CD4-positive, alpha-beta T cell (primary cell): ENCODE data around the gene PHF21B. TPM values are rescaled to one million over a fixed set of nuclear protein-coding genes. Genes with fewer than 3 reads are reported as not detected.

Source experiments
- ATAC-seq: fragments of 200-7000 bp; cut with Tn5 transposase; one replicate; pipeline ENCODE4 v1.10.0; 2022; ENCODE audit warnings: mild to moderate bottlenecking; ENCODE audit not compliant: poor library complexity
- CTCF ChIA-PET: fragments of 350-600 bp; sonication (Branson Sonifier 250); formaldehyde crosslinking; loops from one replicate; lab custom pipeline; 2021; ENCODE audit warnings: antibody characterized with exemption, inconsistent platforms; lab: Charles Lee
- POLR2A ChIA-PET: fragments of 350-600 bp; sonication (Branson Sonifier 250); formaldehyde crosslinking; loops from one replicate; lab custom pipeline; 2021; ENCODE audit warnings: antibody characterized with exemption, inconsistent platforms; lab: Charles Lee
- DNase-seq, 14 experiments: peaks; one replicate each; pipeline ENCODE4 v3.0.0-alpha.2; 2013 to 2020; ENCODE audit warnings: mixed read lengths in 2 of 14
- H3K27ac ChIP-seq, 2 donors: one replicate each; pipeline versions ENCODE4 v1.5.1 to v1.7.0; 2013; ENCODE audit warnings: low read length in 2 of 2, low read depth in 1 of 2, mild to moderate bottlenecking in 1 of 2
- H3K27me3 ChIP-seq, 2 experiments: 1 replicate in 1 of 2; 2 replicates in 1 of 2; pipeline versions ENCODE4 v1.6.1 to v1.7.0; 2013; ENCODE audit warnings: low read length in 2 of 2, control low read depth in 1 of 2, mild to moderate bottlenecking in 1 of 2, moderate library complexity in 1 of 2; ENCODE audit not compliant: insufficient read depth in 2 of 2, control insufficient read depth in 1 of 2
- H3K36me3 ChIP-seq: one replicate; pipeline ENCODE4 v1.6.1; 2013; ENCODE audit warnings: low read length, control low read depth; ENCODE audit not compliant: insufficient read depth
- H3K4me1 ChIP-seq: one replicate; pipeline ENCODE4 v1.6.1; 2013; ENCODE audit warnings: low read length, control low read depth; ENCODE audit not compliant: insufficient read depth
- H3K4me3 ChIP-seq: one replicate; pipeline ENCODE4 v1.5.1; 2013; ENCODE audit warnings: mild to moderate bottlenecking, low read length, moderate library complexity
- H3K9me3 ChIP-seq, 2 experiments: 1 replicate in 1 of 2; 2 replicates in 1 of 2; pipeline versions ENCODE4 v1.6.1 to v1.7.0; 2013; ENCODE audit warnings: low read length in 2 of 2, mild to moderate bottlenecking in 2 of 2, control low read depth in 1 of 2, moderate library complexity in 1 of 2; ENCODE audit not compliant: control insufficient read depth in 1 of 2, insufficient read depth in 1 of 2
- H3K27ac Mint-ChIP-seq: one replicate; pipeline ENCODE4 v1.8.0; 2020; ENCODE audit warnings: mixed read lengths
- H3K27me3 Mint-ChIP-seq: one replicate; pipeline ENCODE4 v1.8.0; 2021; ENCODE audit warnings: mixed read lengths
- H3K36me3 Mint-ChIP-seq: one replicate; pipeline ENCODE4 v1.8.0; 2021; ENCODE audit warnings: low read depth, mixed read lengths
- H3K4me1 Mint-ChIP-seq: one replicate; pipeline ENCODE4 v1.8.0; 2021; ENCODE audit warnings: low read depth, mixed read lengths
- H3K4me3 Mint-ChIP-seq: one replicate; pipeline ENCODE4 v1.8.0; 2020; ENCODE audit warnings: mild to moderate bottlenecking, mixed read lengths
- H3K9me3 Mint-ChIP-seq: one replicate; pipeline ENCODE4 v1.8.0; 2020; ENCODE audit warnings: mixed read lengths
- CTCF ChIP-seq: fragments of 200-600 bp; IDR thresholded peaks from one replicate; pipeline ENCODE4 v1.8.0; 2022; ENCODE audit warnings: antibody characterized with exemption, mild to moderate bottlenecking
- intact Hi-C, 2 experiments: fragments of 100-400 bp; cut with DNase I in 1 of 2; cut with micrococcal nuclease in 1 of 2; formaldehyde crosslinking; loops; one replicate each; pipeline versions ENCODE4 v1.15.1 to v1.9.0; 2023 to 2025; cut with DNase I, micrococcal nuclease
- total RNA-seq, 174 experiments: library from RNA in 2 of 174; stranded (reverse) in 2 of 174; gene quantifications; one replicate each; pipeline ENCODE4 v1.2.3 and lab custom pipeline; 2021 to 2026

PHF21B gene
- total RNA-seq, 2 experiments from 2014 or later: not detected

DNA sequence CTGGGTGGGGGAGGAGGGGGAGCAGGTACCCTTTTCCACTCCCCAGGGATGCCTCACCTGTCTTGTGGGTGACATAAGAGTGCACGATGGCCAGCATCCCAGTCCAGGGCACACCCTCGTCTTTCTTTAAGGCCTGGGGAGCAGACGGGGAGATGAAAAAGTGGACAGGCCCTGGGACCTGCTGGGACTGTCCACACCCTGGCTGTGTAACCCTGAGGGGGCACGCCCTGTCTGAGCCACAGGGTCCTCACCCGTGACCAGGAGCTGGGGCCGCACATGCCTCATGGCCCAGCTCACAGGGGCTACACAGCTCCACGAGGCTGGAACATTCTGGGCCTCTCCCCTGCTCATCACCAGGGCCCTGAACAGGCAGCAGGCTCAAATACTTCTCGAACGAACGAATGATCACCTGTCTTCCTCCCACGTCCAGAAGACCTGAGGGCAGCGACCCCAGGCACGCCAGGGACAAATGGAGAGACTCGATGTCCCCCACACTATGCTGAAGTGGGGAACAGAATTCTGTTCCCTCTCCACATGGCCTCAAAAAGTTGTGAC lies 123.9 kb downstream of the PHF21B start:
- intact Hi-C loops: no loop called here
- Histone ChIP-seq H3K4me1 (no peaks in the 10 kb centered on the region), H3K9me3 (peaks cover 0 to 15% of the 10 kb centered on the region in 2 experiments), H3K27me3 (no peaks in the 10 kb centered on the region), H3K4me3 (no peak overlapping the region), H3K36me3 (no peaks in the 10 kb centered on the region), H3K27ac (no peak overlapping the region)
- Mint-ChIP-seq H3K27ac (no peak overlapping the region), H3K36me3 (no peaks in the 10 kb centered on the region), H3K27me3 (no peaks in the 10 kb centered on the region), H3K4me3 (no peak overlapping the region), H3K4me1 (no peaks in the 10 kb centered on the region), H3K9me3 (no peaks in the 10 kb centered on the region)
- no peak for TF ChIP-seq CTCF
- ATAC-seq (no peak), DNase-seq (peak in 1 of 14 experiments; percentile 21)
- POLR2A ChIA-PET: no interaction called here
- CTCF ChIA-PET: no interaction called here

DNA sequence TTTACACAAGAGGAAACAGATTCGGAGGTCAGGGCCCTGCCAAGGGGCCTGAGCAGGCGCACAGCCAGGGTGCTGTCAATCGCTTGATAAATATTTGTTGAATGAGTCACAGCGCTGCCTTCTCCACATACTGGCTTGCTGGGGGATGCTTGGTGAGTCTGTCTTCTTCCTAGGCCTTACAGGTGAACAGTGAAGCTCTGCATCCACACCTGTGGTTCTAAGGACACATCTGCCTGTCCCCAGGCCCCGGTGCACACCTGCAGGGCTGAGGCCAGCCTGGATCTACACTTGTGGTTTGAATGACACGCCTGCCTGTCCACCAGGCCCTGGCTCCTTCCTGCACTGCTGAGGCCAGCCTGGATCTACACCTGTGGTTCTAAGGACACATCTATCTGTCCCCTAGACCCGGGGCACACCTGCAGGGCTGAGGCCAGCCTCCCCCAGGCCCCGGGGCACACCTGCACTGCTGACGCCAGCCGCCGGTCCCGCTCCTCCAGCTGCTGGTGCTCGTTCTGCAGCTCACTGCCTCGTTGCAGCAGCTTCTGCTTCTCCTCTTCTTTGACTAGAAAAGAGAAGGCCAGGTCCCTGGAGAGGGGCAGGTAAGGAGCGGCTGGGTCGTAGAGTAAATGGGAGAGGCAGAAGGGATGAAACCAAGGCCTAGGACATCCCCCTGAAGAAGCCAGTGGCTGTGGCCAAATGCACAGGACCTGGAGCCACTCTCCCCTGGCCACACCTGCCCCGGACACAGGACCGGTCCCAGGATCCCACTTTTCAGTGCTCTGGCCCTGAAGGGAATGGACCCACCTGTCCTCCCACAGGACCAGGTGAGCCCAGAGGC lies 124.6 kb downstream of the PHF21B start:
- no peaks in the 10 kb centered on the region for H3K36me3 ChIP-seq
- DNase-seq (peak in 1 of 14 experiments; percentile 25), ATAC-seq (no peak)
- H3K9me3 ChIP-seq: peaks cover 0 to 15% of the 10 kb centered on the region in 2 experiments
- no peak overlapping the region for H3K4me3 Mint-ChIP-seq
- no peaks in the 10 kb centered on the region for H3K27me3 Mint-ChIP-seq
- H3K4me1 ChIP-seq: no peaks in the 10 kb centered on the region
- CTCF ChIA-PET: no interaction called here
- H3K27ac Mint-ChIP-seq: no peak overlapping the region
- H3K9me3 Mint-ChIP-seq: no peaks in the 10 kb centered on the region
- intact Hi-C loops: no loop called here
- H3K4me1 Mint-ChIP-seq: no peaks in the 10 kb centered on the region
- H3K27ac ChIP-seq: no peak overlapping the region
- H3K27me3 ChIP-seq: no peaks in the 10 kb centered on the region
- no peak for TF ChIP-seq CTCF
- POLR2A ChIA-PET: no interaction called here
- no peak overlapping the region for H3K4me3 ChIP-seq
- no peaks in the 10 kb centered on the region for H3K36me3 Mint-ChIP-seq

- H3K36me3 Mint-ChIP-seq: no peaks in the 10 kb centered on the region
Measured at GRCh38 chr22:44884562-44884961, 125.2 kb downstream of the PHF21B start.

More at GRCh38 chr22:44884562-44884961, 125.2 kb downstream of the PHF21B start:
- H3K4me1 Mint-ChIP-seq: no peaks in the 10 kb centered on the region
- no peaks in the 10 kb centered on the region for H3K4me1 ChIP-seq
- no peak for DNase-seq
- no peak overlapping the region for H3K27ac ChIP-seq
- no peaks in the 10 kb centered on the region for H3K27me3 ChIP-seq
- no peaks in the 10 kb centered on the region for H3K36me3 ChIP-seq
- no peaks in the 10 kb centered on the region for H3K27me3 Mint-ChIP-seq
- ChIA-PET CTCF (no interaction called here), POLR2A (no interaction called here)
- no peak for ATAC-seq
- H3K4me3 Mint-ChIP-seq: no peak overlapping the region
- H3K9me3 Mint-ChIP-seq: no peaks in the 10 kb centered on the region
- no peak overlapping the region for H3K4me3 ChIP-seq
- H3K9me3 ChIP-seq: peaks cover 0 to 15% of the 10 kb centered on the region in 2 experiments
- no peak for TF ChIP-seq CTCF
- intact Hi-C loops: no loop called here
- H3K27ac Mint-ChIP-seq: no peak overlapping the region
